HG03064 (cell line): Measurements from ENCODE around the gene ARSI.

Source experiments
- ATAC-seq: cut with Tn5 transposase; IDR thresholded peaks from one replicate; pipeline ENCODE4 v1.9.1; 2021; ENCODE audit warnings: low read depth; ENCODE audit not compliant: unreplicated experiment

ARSI gene

GRCh38 chr5:150328515-150328914, 25.8 kb upstream of the ARSI start:
- ATAC-seq, result no peak

- ATAC-seq, result no peak
These were observed 24.4 kb upstream of the ARSI start for GRCh38 chr5:150327139-150327538.

GRCh38 chr5:150326707-150327106, 24.0 kb upstream of the ARSI start:
- ATAC-seq, result no peak

- ATAC-seq, result no peak
These were observed 22.7 kb upstream of the ARSI start for GRCh38 chr5:150325426-150325825.

GRCh38 chr5:150323819-150324218, 21.1 kb upstream of the ARSI start:
- ATAC-seq, result no peak

GRCh38 chr5:150323092-150323491, 20.4 kb upstream of the ARSI start:
- ATAC-seq, result no peak

- ATAC-seq, result no peak
These were observed 19.5 kb upstream of the ARSI start for GRCh38 chr5:150322202-150322601.

- no peak for ATAC-seq
These were observed 19.1 kb upstream of the ARSI start for GRCh38 chr5:150321784-150322183.

- ATAC-seq, result no peak
These were observed 18.5 kb upstream of the ARSI start for GRCh38 chr5:150321211-150321610.

- ATAC-seq, result no peak
These were observed 17.4 kb upstream of the ARSI start for GRCh38 chr5:150320044-150320613.

- no peak for ATAC-seq
These were observed 16.7 kb upstream of the ARSI start for GRCh38 chr5:150319484-150319790.

- no peak for ATAC-seq
These were observed 16.1 kb upstream of the ARSI start for GRCh38 chr5:150318613-150319483.

GRCh38 chr5:150317048-150318003, 14.6 kb upstream of the ARSI start:
- no peak for ATAC-seq

GRCh38 chr5:150316320-150316719, 13.6 kb upstream of the ARSI start:
- ATAC-seq, result no peak

GRCh38 chr5:150315245-150315644, 12.5 kb upstream of the ARSI start:
- no peak for ATAC-seq

- ATAC-seq, result no peak
These were observed 11.4 kb upstream of the ARSI start for GRCh38 chr5:150313921-150314716.

GRCh38 chr5:150313501-150313900, 10.8 kb upstream of the ARSI start:
- ATAC-seq, result no peak

GRCh38 chr5:150312518-150312917, 9.8 kb upstream of the ARSI start:
- no peak for ATAC-seq

GRCh38 chr5:150311015-150311692, 8.4 kb upstream of the ARSI start:
- ATAC-seq, result no peak

GRCh38 chr5:150310246-150310645, 7.5 kb upstream of the ARSI start:
- no peak for ATAC-seq
